ENCODE data around the gene GALNT18. TPM values are rescaled to one million over a fixed set of nuclear protein-coding genes. Genes with fewer than 3 reads are reported as not detected.

The GALNT18 gene
- 5.7 TPM for total RNA-seq

DNA sequence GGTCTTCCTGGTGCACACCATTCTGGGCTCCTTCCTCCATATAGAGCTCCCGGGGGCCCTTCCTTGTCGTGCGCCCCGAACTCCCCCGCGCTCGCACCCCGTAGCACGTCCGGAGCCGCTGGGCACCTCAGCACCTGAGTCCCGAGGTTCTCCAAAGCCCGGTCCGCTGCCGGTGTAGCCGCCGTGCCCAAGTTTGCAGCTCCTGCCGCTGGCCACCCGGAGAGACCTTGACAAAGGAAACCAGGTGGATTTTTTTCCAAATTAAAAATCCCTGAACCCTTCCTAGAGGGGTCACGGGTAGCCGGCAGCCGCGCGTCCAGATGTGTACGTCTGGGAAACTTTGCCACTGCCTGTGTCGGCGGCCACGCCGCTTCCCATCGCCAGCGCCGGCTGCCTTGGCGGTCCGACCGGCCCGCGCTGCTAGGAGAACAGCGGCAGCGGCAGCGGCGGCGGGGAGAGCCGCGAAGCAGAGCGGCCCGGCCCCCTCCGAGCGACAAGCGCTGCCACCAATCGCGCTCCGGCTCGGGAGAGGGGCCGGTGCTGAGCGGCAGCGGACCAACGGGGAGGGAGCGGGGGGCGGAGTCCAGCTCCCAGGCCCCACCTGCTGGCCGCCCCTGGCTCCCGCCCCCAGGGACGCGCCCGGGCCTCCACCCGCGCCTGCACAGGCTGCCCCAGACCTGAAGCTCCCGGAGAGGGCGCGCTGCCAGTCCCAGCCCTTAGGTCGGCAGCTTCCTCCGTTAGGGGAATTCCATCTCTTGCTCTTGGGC, at the start of gene GALNT18:
GALNT18 (minus strand) TSS at position 433 of the 767 bp plus-strand sequence.
- peak; percentile 94 for DNase-seq (ENCODE audit: low spot score)
- ATAC-seq, result peak; percentile 92

DNA sequence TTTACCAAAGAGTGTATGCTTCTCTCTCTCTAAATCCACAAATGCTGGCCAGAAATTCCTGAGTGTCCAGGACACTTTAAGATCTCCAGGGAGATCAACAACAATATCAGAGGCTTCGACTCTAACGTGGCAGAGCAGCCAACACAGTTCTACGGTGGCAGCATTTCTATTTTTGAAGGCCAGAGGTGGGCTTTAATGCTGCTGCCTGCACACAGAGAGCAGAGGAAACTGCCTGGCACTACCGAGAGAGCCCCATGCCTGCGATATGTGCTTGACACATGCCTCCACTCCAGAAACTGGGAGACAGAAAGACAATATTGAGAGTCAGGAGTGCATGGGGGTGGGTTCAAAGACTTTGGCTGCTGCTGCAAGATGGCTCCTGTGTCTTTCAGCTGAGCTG, 48.8 kb upstream of the GALNT18 start:
- no peak for ATAC-seq

DNA sequence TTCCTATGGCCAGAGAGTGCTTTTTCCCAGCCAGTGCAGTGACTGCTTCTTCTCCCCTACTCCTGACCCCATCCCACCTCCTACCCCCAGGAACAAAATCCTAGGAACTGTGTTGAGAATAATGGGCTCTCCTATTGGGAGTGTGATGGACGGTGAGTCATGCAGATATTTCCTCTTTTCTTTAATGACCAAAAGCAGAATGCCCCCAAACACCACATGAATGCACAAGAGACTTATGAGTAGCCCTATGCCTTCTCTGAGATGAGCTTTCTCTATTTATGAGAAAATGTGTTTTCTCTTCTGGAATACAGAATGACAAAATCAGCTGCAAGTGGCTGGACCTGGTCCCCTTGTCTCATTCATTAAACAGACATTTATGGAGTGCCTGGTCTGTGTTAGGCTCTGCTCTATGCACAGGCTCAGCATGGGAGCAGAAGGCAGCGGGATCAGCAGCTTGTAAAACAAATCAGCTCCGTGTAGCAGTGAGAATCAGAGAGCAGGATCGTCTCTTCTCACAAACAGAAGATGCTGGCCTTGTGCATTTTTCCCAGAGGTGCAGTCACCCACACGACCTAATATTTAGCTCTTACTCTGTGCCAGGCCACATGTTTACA, 47.5 kb upstream of the GALNT18 start:
- ATAC-seq (no peak), DNase-seq (ENCODE audit: low spot score) (no peak)

More for the DNA sequence above, 48.8 kb upstream of the GALNT18 start:
- no peak for DNase-seq (ENCODE audit: low spot score)

DNA sequence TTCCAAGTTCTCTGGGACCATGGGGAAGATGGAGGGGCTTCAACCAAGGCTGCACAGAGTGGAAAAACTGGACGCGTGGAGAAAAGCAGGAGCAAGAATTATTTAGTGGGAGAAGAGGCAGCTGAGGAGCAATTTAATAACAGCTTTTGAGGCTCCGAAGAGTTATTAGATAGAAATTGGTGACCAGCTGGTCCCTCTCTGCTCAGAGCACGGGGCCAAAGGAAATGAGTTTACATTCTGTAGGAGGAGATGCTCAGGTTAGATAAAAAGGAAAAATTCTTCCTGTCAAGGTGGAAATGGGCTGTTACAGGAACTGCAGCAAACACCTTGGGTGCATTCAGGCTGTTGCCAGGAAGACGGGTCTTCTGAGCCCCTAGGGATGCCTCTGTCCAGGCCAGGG, 47.0 kb upstream of the GALNT18 start:
- DNase-seq (ENCODE audit: low spot score) (no peak), ATAC-seq (no peak)

DNA sequence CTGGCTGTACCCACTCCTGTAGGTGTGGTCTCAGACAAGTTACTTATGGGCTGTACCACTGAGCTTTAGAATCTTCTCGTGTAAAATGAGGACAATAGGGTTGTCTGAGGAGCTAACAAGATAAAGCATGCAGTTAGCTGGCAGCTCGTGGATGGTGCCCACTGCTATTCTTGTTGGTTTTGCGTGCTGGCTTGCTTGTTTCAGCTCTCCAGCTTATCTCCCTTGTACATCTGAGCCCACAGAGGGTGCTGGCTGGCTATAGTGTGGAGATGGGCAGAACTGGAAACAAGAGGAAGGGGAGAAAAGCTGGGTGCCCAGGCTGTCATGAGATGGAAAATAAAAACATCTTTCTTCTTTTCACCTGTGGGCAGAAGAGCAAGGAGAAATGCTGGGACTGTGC, 46.5 kb upstream of the GALNT18 start:
- DNase-seq (ENCODE audit: low spot score) (no peak), ATAC-seq (no peak)

DNA sequence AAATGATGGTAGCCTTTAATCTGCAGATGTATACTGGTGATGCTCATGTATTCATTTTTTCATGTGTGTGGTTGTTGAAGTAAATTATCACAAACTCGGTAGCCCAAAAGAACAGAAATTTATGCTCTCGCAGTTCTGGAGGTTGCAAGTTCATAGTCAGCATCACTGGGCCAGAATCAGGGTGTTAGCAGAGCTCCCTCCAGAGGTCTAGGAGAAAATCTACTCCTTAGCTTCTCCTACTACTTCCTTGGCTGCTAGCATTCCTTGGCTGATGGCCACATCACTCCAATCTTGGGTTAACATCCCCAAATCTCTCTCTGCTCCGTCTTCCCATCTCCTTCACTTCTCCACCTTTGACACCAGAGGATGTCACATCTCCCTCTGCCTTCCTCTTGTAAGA, 45.3 kb upstream of the GALNT18 start:
- no peak for DNase-seq (ENCODE audit: low spot score)
- ATAC-seq, result no peak

DNA sequence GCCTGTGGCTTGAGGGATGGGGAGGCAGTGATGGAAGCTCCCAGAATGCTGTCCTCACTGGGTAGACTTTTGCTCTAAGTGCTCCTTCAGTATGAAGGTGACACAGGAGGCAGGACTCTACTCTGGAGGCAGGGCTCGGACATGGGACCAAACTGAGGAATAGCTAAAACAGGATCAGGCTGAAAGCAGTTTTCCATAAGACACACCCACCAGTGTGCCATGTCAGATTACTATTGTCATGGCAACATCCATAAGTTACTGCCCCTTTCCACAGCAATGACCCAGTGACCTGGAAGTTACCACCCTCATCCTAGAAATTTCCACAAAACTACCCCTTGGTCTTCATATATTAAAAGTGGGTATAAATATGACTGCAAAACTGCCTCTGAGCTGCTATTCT, 43.6 kb upstream of the GALNT18 start:
- DNase-seq (ENCODE audit: low spot score), result no peak
- ATAC-seq, result no peak

DNA sequence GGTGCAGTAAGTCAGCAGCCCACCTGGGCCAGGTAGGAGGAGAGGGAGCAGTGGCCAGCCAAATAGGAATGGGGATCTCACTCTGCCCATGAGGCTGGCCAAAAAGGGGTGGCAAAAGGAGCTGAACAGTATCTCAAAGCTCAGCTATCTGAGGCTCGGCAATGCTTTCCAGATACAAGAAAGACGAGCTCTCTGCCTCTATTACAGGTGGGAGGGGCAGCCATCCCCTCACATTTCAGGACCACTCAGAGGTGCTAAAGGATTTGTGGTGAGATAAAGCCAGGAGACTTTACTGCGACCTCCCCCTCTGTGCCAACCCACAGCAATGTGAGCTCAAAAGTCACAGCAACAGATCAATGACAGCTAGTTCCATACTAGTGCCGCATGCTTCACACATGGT, 42.1 kb upstream of the GALNT18 start:
- no peak for ATAC-seq
- no peak for DNase-seq (ENCODE audit: low spot score)

DNA sequence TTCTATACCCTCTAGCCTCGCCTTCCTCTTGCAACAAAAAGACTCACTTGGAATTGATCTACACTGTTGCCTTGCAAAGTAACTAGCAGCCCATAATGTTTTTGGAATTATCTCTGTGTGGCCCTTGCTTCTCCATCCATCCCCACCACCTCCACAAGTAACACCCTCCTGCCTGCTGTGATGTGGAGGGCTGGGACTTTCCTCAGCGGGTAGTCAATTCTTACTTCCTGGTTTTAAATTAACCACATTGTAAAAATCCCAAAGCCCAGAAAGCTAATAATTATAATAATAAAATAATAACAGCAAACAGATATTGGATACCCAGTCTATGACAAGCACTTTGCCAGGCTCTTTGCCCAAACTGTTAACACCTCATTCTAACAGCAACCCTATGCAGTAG, 40.8 kb upstream of the GALNT18 start:
- DNase-seq (ENCODE audit: low spot score) (no peak), ATAC-seq (no peak)

DNA sequence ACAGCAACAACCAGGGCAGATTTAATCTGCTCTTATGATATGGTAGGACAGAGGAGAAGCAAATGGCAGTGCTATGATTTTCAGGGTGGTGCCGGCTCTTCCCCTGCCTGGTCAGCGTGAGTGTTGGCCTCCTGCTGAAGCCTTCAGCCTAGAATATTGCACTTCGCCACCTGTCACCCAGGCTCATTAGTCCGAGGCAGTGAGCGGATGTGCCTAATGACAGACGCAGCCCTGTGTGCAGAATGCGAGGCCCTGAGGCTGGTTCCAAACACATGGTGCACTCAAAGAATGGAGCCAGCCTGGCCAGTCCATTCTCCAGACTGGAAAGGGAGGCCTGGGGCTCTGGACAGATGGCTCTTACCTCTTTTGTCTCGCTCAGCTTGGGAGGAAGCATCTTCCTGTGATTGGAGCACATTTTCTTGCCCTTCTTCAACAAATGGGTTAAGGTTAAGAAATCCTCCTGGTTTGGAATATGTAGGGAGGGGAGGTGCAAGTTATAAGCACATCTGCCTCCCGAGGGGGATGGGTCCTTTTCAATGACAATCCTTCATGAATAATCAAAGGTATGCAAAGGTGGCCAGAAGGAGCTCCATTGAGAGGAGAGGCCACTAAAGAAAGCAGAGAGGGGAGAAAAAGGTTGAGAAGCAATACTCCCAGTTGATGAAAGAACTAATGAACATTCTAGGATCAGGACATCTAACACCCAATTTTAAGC, 39.7 kb upstream of the GALNT18 start:
- no peak for ATAC-seq

DNA sequence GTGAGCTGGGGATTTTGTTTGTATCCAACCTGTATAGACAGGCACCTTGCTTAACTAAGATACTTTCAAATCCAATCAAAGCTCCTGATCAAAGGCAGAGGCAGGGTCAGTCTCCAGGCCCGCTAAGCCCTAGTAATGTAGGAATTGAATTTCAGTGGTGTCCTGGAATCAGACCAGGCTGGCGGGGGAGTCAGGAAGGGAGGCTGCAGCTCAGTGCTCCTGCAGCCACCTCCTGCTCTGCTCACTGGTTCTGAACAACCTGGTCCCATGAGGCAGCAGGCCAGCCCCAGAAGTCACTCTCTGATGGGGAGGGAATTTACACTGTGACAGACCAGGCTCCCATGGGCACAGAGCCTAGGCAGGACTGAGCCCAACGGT, 38.5 kb upstream of the GALNT18 start:
- DNase-seq (ENCODE audit: low spot score) (no peak), ATAC-seq (no peak)

More for the DNA sequence above, 39.7 kb upstream of the GALNT18 start:
- no peak for DNase-seq (ENCODE audit: low spot score)

DNA sequence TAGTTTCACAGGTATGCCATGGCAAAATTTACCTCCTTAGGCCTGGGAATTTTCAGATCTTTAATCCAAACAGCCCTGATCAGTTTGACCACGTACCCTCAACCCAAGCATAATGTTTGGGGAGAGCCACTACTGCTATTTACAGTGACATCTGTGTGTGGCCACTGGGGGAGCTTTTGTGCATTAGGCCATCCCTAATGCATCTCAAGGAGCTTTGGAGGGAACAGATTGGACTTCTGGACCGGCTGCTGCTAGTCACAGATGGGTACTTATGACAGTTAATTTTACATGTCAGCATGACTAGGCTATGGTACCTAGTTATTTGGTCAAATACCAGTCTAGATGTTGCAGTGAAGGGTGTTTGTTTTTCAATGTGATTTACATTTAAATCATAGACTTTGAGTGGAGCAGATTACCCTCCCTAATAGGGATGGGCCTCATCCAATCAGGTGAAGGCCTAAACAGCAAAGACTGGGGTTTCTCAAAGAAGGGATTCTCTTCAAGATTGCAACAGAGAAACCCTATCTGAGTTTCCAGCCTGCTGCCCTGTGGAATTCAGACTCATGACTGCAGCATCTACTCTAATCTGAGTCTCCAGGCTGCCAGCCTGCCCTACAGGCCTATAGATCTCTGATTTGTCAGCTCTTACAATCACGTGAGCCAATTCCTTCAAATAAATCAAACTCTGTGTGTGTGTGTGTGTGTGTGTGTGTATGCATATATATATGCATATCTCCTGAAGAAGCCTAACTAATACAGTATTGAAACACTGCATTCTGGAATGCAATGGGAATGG, 38.0 kb upstream of the GALNT18 start:
- ATAC-seq (no peak), DNase-seq (ENCODE audit: low spot score) (no peak)

DNA sequence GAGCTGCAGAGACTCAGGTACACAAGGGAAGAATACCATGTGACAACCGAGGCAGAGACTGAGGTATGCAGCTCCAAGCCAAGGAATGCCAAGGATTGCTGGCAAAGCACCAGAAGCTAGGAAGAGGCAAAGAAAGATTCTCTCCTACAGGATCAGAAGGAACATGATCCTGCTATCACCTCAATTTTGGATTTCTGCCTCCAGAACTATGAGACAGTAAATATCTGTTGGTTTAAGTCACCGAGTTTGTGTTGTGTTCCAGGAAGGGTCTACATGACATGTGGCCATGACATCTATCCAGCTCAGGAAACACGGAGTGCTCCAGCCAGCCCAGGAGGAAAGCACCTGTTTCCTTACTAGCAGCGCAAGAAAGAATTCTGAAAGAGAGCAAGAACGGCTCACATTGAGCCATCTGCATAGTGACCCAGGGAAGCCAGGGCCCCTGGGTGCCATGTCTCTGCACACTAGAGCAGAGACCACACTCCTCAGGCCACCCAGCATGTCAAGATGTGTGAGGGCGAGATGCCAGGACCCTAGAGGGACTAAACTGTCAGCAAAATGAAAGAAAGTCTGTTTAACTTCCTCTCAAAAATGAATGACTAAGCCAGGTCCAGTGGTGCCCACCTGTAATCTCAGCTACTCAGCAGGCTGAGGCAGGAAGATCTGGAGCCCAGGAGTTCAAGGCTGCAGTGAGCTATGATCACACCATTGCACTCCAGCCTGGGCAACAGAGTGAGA, 35.6 kb upstream of the GALNT18 start:
- DNase-seq (ENCODE audit: low spot score) (no peak), ATAC-seq (no peak)

DNA sequence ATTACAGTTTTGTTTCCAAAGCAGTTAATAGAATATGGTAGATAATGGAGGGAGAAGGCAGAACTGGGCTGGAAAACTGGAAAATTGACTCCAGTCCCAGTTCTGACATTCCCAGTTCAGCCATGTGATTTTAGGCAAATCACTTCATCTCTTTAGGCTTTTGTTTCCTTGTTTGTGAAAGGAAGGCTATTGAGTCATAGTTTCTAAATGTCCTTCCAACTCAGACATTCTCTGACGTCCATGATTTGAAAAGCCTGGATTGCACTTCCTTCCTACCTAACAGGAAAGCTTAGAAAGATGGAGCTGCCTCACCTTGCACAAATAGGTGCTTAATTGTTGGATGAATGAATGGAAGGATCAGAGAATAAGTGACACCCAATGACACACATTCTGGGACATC, 19.8 kb upstream of the GALNT18 start:
- ATAC-seq, result no peak
- no peak for DNase-seq (ENCODE audit: low spot score)

DNA sequence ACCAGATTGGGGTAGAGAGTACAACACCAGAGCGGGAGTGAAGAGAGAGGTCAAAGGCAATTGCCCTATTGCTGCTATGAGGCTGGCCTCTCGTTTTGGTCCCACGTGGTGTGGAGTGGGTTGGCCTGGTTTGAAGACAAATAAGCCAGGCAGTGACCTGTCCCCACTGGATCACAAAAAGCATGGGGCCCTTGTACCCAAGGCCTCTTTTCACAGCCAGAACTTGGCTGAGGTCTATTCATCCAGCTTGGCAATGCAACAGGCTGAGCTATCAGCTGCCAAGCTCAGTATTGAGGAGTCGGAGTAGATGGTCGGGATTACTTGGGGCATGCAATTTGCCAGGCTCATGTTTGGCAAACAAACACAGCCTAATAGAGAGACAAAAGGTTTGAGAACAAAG, 19.2 kb upstream of the GALNT18 start:
- ATAC-seq, result peak; percentile 96

DNA sequence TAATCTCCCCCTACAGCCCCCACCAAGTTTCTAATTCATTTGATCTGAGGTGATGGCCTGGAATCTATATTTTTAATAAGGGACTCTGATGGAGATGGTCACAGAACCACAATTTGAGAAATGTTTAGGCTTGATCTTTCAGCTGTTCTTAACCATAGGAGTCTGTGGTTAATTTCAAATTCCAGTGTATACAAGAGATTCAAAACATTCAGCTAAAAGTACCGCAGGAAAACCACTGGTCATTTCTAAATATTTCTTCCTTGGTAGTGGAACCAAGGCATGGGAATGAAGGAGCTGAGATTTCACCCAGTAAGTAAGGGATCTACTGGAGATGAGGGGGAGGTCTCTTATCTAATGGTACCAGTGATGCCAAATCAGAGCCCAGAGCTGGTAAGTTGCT, 18.3 kb upstream of the GALNT18 start:
- DNase-seq (ENCODE audit: low spot score) (no peak), ATAC-seq (no peak)

More for the DNA sequence above, 19.2 kb upstream of the GALNT18 start:
- DNase-seq (ENCODE audit: low spot score), result peak; percentile 83

DNA sequence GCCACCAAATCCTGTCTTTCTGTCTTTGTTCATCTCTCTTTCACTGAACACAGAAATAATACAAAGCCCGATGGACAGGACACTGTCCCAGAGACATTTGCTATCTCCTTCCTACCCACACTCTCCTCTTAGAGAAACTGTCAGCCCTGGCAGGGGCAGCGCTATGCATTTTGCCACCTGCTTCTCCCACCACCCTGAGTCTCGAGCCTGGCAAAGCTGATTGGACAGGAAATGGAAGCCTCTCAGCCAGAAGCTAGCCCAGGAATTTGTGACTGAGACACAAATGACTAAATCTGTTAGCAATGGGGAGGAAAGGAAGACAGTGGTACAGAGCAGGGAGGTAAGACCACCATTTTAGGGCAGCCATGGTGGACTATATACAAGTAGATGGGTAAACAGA, 14.9 kb upstream of the GALNT18 start:
- ATAC-seq (no peak), DNase-seq (ENCODE audit: low spot score) (no peak)

DNA sequence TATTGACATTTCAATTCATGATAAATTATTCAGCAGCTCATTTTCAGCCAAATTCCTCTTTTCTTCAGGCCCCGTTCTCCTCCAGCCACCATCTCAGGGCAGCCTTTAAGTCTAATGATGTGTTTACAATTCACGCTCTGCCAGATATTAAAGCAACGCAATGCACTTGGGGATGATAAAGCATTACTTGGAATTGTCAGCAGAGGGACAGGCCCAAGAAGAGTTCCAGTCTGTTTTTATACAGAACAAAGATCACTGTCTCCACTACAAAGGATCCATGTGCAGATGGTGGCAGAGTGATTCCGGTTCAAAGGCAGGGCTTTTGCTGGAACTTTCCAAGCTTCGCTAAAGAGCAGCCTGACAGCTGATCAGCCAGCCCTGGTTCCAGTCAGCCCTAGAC, 13.6 kb upstream of the GALNT18 start:
- no peak for DNase-seq (ENCODE audit: low spot score)

DNA sequence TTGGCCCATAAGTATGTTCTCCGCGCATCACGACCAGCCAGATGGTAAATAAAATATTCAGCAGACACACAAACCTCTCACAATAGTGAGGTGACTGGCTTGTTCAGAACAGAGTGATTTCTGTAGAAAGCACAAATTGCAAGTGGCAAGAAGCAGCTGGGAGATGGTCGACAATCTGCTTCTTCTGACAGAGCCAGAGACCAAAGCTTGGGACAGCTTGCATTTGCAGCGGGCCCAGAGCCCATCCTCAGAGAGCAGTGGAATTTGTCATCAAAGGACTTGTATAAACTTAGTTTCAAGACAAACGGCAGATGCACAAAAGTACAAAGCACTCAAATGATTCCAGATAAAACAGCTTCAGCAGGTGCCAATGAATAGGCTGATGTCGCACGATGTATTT, 7.6 kb upstream of the GALNT18 start:
- no peak for ATAC-seq
- no peak for DNase-seq (ENCODE audit: low spot score)

More for the DNA sequence above, 13.6 kb upstream of the GALNT18 start:
- no peak for ATAC-seq

DNA sequence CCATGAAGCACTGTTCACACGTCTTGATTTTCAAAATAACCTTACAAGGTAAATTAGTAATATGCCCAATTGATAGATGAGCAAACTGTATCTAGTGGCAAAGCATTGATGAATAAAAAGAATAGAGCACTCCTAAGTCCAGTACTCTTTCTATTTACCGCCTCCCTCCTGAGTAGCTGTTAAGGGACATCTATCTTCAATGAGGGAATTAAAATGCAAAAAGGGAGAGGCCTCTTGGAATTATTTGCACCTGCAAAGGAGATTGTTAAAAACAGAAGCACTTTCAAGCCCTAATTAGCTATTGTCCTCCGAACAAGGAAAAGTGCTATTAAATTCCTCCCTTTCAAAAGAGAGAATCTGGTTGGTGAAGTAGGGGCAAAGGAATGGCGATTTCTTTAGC, 6.8 kb upstream of the GALNT18 start:
- ATAC-seq (no peak), DNase-seq (ENCODE audit: low spot score) (no peak)

DNA sequence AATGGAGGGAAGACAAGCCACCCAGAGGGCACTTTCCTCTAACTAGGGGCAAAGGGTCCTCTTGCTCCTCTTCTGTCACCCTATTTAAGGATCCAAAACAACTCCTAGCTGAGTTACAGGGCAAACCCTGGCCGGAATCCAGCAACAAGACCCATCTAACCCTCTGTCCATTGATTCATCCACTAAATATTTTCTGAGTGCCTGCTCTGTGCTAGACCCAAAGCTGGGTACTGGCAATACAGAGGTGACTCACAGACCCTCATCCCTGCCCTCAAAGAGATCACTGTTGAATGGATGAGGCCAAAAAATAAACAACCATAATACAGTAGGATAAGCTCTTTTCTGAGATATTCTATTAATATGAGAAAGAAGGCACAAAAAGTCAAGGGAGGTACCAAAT, 4.3 kb upstream of the GALNT18 start:
- DNase-seq (ENCODE audit: low spot score) (no peak), ATAC-seq (no peak)

Measured in left lobe of liver (tissue), 2 donors.